ENCODE results near the gene ITGB3BP.

ITGB3BP gene

DNA sequence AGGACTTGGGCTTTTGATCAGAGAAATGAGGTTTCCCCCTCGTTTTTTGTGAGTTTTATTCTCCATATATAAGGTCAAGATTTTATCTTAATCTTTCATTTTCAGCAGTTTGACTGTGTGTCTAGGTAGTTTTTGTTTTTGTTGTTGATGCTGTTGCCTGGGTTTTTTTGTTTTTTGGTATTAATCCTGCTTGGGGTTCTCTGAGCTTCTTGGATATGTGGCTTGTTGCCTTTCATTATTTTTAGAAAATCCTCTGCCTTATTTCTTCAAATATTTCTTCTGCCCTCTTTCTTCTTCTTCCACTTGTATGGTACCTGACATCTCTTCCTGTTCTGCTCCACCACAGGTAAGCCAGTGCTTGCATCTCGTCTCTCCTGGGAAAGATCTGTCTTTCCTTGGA is 25.3 kb upstream of the ITGB3BP start:
- Histone ChIP-seq H3K27me3 (ENCODE audit: control insufficient read depth in 5 of 5, insufficient read depth in 4 of 5, low read length in 5 of 5) (no peaks in the 10 kb centered on the region), H3K9ac (ENCODE audit: low read length in 5 of 5) (no peak overlapping the region), H3K27ac (ENCODE audit: low read depth, low read length) (no peak overlapping the region), H3K9me3 (ENCODE audit: control insufficient read depth in 5 of 5, low read length in 5 of 5) (no peaks in the 10 kb centered on the region), H3K4me1 (ENCODE audit: control insufficient read depth in 5 of 5, insufficient read depth in 5 of 5, low read length in 5 of 5) (peaks cover 0 to 6% (median 4%) of the 10 kb centered on the region in 5 donors), H3K36me3 (ENCODE audit: control insufficient read depth in 5 of 5, insufficient read depth in 5 of 5, low read length in 5 of 5) (peaks cover 0 to 3% (median 0%) of the 10 kb centered on the region in 5 donors), H3K4me3 (ENCODE audit: low read depth in 1 of 5, low read length in 5 of 5) (no peak overlapping the region)

- H3K9me3 ChIP-seq (ENCODE audit: control insufficient read depth in 5 of 5, low read length in 5 of 5) = no peaks in the 10 kb centered on the region
- no peak overlapping the region for H3K27ac ChIP-seq (ENCODE audit: low read depth, low read length)
- no peak overlapping the region for H3K4me3 ChIP-seq (ENCODE audit: low read depth in 1 of 5, low read length in 5 of 5)
- peaks cover 0 to 3% (median 0%) of the 10 kb centered on the region in 5 donors for H3K36me3 ChIP-seq (ENCODE audit: control insufficient read depth in 5 of 5, insufficient read depth in 5 of 5, low read length in 5 of 5)
- no peaks in the 10 kb centered on the region for H3K27me3 ChIP-seq (ENCODE audit: control insufficient read depth in 5 of 5, insufficient read depth in 4 of 5, low read length in 5 of 5)
- H3K4me1 ChIP-seq (ENCODE audit: control insufficient read depth in 5 of 5, insufficient read depth in 5 of 5, low read length in 5 of 5) = peaks cover 0 to 6% (median 4%) of the 10 kb centered on the region in 5 donors
- no peak overlapping the region for H3K9ac ChIP-seq (ENCODE audit: low read length in 5 of 5)
Measured at GRCh38 chr1:63547621-63548294, 24.7 kb upstream of the ITGB3BP start.

DNA sequence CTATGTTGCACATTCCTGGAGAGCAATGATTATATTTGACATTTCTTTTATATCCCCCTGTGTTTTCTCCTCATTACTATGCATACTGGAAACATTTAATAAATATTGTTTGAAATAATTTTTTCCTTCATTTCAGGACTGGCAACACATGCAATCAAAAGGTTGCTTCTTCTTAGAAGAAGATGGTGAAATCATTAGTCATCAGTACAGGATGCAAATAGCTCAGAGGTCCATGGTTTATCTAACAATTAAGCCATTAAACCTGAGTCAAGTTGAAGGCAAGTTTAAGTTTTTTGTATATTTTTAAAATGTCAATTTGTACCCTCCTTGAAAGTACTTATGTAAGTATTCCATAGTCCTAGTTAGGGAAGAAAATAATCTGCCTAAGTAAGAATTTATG is 22.8 kb upstream of the ITGB3BP start:
- H3K9ac ChIP-seq (ENCODE audit: low read length in 5 of 5) = no peak overlapping the region
- H3K4me1 ChIP-seq (ENCODE audit: control insufficient read depth in 5 of 5, insufficient read depth in 5 of 5, low read length in 5 of 5) = peaks cover 0 to 6% (median 4%) of the 10 kb centered on the region in 5 donors
- no peaks in the 10 kb centered on the region for H3K9me3 ChIP-seq (ENCODE audit: control insufficient read depth in 5 of 5, low read length in 5 of 5)
- H3K4me3 ChIP-seq (ENCODE audit: low read depth in 1 of 5, low read length in 5 of 5) = no peak overlapping the region
- no peaks in the 10 kb centered on the region for H3K27me3 ChIP-seq (ENCODE audit: control insufficient read depth in 5 of 5, insufficient read depth in 4 of 5, low read length in 5 of 5)
- peaks cover 0 to 3% (median 0%) of the 10 kb centered on the region in 5 donors for H3K36me3 ChIP-seq (ENCODE audit: control insufficient read depth in 5 of 5, insufficient read depth in 5 of 5, low read length in 5 of 5)
- H3K27ac ChIP-seq (ENCODE audit: low read depth, low read length) = no peak overlapping the region

- Histone ChIP-seq H3K9me3 (ENCODE audit: control insufficient read depth in 5 of 5, low read length in 5 of 5) (no peaks in the 10 kb centered on the region), H3K4me3 (ENCODE audit: low read depth in 1 of 5, low read length in 5 of 5) (no peak overlapping the region), H3K4me1 (ENCODE audit: control insufficient read depth in 5 of 5, insufficient read depth in 5 of 5, low read length in 5 of 5) (no peaks in the 10 kb centered on the region), H3K9ac (ENCODE audit: low read length in 5 of 5) (no peak overlapping the region), H3K36me3 (ENCODE audit: control insufficient read depth in 5 of 5, insufficient read depth in 5 of 5, low read length in 5 of 5) (peaks cover 0 to 11% (median 5%) of the 10 kb centered on the region in 5 donors), H3K27ac (ENCODE audit: low read depth, low read length) (no peak overlapping the region), H3K27me3 (ENCODE audit: control insufficient read depth in 5 of 5, insufficient read depth in 4 of 5, low read length in 5 of 5) (no peaks in the 10 kb centered on the region)
Measured at GRCh38 chr1:63537940-63538339, 14.9 kb upstream of the ITGB3BP start.

- Histone ChIP-seq H3K9ac (ENCODE audit: low read length in 5 of 5) (no peak overlapping the region), H3K4me3 (ENCODE audit: low read depth in 1 of 5, low read length in 5 of 5) (no peak overlapping the region), H3K36me3 (ENCODE audit: control insufficient read depth in 5 of 5, insufficient read depth in 5 of 5, low read length in 5 of 5) (peaks cover 0 to 15% (median 8%) of the 10 kb centered on the region in 5 donors), H3K4me1 (ENCODE audit: control insufficient read depth in 5 of 5, insufficient read depth in 5 of 5, low read length in 5 of 5) (no peaks in the 10 kb centered on the region), H3K27ac (ENCODE audit: low read depth, low read length) (no peak overlapping the region), H3K9me3 (ENCODE audit: control insufficient read depth in 5 of 5, low read length in 5 of 5) (no peaks in the 10 kb centered on the region), H3K27me3 (ENCODE audit: control insufficient read depth in 5 of 5, insufficient read depth in 4 of 5, low read length in 5 of 5) (no peaks in the 10 kb centered on the region)
Measured at GRCh38 chr1:63537006-63537405, 14.0 kb upstream of the ITGB3BP start.

- peaks cover 0 to 15% (median 8%) of the 10 kb centered on the region in 5 donors for H3K36me3 ChIP-seq (ENCODE audit: control insufficient read depth in 5 of 5, insufficient read depth in 5 of 5, low read length in 5 of 5)
- no peaks in the 10 kb centered on the region for H3K4me1 ChIP-seq (ENCODE audit: control insufficient read depth in 5 of 5, insufficient read depth in 5 of 5, low read length in 5 of 5)
- no peak overlapping the region for H3K9ac ChIP-seq (ENCODE audit: low read length in 5 of 5)
- H3K4me3 ChIP-seq (ENCODE audit: low read depth in 1 of 5, low read length in 5 of 5) = no peak overlapping the region
- H3K9me3 ChIP-seq (ENCODE audit: control insufficient read depth in 5 of 5, low read length in 5 of 5) = no peaks in the 10 kb centered on the region
- H3K27me3 ChIP-seq (ENCODE audit: control insufficient read depth in 5 of 5, insufficient read depth in 4 of 5, low read length in 5 of 5) = no peaks in the 10 kb centered on the region
- H3K27ac ChIP-seq (ENCODE audit: low read depth, low read length) = no peak overlapping the region
Measured at GRCh38 chr1:63534406-63534805, 11.4 kb upstream of the ITGB3BP start.

DNA sequence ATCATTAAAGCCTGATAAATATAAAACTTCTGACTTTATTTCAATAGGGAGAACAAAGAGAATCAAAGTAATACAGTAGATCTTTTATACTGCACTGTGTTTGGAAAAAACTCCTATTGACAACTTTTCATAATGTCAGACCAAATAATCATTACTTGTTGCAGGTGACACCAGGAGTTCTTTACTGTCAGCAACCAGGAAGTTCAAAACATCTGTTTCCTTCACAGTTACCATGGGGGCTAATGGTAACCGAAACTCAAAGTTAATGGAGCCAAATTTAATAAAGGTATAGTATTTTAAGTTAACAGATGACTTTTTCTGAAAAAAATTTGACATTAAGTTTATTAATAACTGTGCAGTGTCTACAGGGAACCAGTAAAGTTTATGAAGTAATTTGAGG is 10.9 kb upstream of the ITGB3BP start:
- no peaks in the 10 kb centered on the region for H3K9me3 ChIP-seq (ENCODE audit: control insufficient read depth in 5 of 5, low read length in 5 of 5)
- H3K4me3 ChIP-seq (ENCODE audit: low read depth in 1 of 5, low read length in 5 of 5) = no peak overlapping the region
- H3K36me3 ChIP-seq (ENCODE audit: control insufficient read depth in 5 of 5, insufficient read depth in 5 of 5, low read length in 5 of 5) = peaks cover 0 to 17% (median 8%) of the 10 kb centered on the region in 5 donors
- no peaks in the 10 kb centered on the region for H3K27me3 ChIP-seq (ENCODE audit: control insufficient read depth in 5 of 5, insufficient read depth in 4 of 5, low read length in 5 of 5)
- H3K27ac ChIP-seq (ENCODE audit: low read depth, low read length) = no peak overlapping the region
- H3K4me1 ChIP-seq (ENCODE audit: control insufficient read depth in 5 of 5, insufficient read depth in 5 of 5, low read length in 5 of 5) = no peaks in the 10 kb centered on the region
- no peak overlapping the region for H3K9ac ChIP-seq (ENCODE audit: low read length in 5 of 5)

DNA sequence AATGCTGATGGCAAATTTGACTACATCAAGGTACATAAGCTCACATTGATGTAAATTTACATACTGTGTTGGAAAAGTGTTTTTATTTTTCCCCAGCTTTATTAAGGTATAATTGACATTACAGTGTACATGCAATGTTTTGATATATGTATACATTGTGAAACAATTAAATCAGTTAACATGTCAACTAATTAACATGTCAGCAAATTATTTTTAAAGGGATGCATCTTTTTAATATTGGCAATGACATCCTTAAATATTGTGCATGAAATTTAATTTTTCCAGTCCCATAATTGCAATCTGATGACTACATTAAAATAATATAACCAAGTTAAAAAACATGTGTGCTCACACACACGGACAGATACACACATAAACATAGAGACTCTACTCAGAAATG is 9.7 kb upstream of the ITGB3BP start:
- H3K9ac ChIP-seq (ENCODE audit: low read length in 5 of 5) = no peak overlapping the region
- peaks cover 3 to 24% (median 8%) of the 10 kb centered on the region in 5 donors for H3K36me3 ChIP-seq (ENCODE audit: control insufficient read depth in 5 of 5, insufficient read depth in 5 of 5, low read length in 5 of 5)

GRCh38 chr1:63524201-63524600 is 1.2 kb upstream of the ITGB3BP start:
- Histone ChIP-seq H3K4me3 (ENCODE audit: low read depth in 1 of 5, low read length in 5 of 5) (peak overlapping the region; percentile 83 to 97 (median 88)), H3K36me3 (ENCODE audit: control insufficient read depth in 5 of 5, insufficient read depth in 5 of 5, low read length in 5 of 5) (peaks cover 0 to 13% (median 6%) of the 10 kb centered on the region in 5 donors), H3K4me1 (ENCODE audit: control insufficient read depth in 5 of 5, insufficient read depth in 5 of 5, low read length in 5 of 5) (peaks cover 3 to 20% (median 17%) of the 10 kb centered on the region in 5 donors), H3K9me3 (ENCODE audit: control insufficient read depth in 5 of 5, low read length in 5 of 5) (no peaks in the 10 kb centered on the region), H3K27ac (ENCODE audit: low read depth, low read length) (peak overlapping the region; percentile 90), H3K9ac (ENCODE audit: low read length in 5 of 5) (peak overlapping the region in 2 of 5 donors; percentile 68 to 87), H3K27me3 (ENCODE audit: control insufficient read depth in 5 of 5, insufficient read depth in 4 of 5, low read length in 5 of 5) (no peaks in the 10 kb centered on the region)

More for the DNA sequence above, 9.7 kb upstream of the ITGB3BP start:
- Histone ChIP-seq H3K27ac (ENCODE audit: low read depth, low read length) (no peak overlapping the region), H3K27me3 (ENCODE audit: control insufficient read depth in 5 of 5, insufficient read depth in 4 of 5, low read length in 5 of 5) (no peaks in the 10 kb centered on the region), H3K4me3 (ENCODE audit: low read depth in 1 of 5, low read length in 5 of 5) (no peak overlapping the region), H3K4me1 (ENCODE audit: control insufficient read depth in 5 of 5, insufficient read depth in 5 of 5, low read length in 5 of 5) (no peaks in the 10 kb centered on the region), H3K9me3 (ENCODE audit: control insufficient read depth in 5 of 5, low read length in 5 of 5) (no peaks in the 10 kb centered on the region)

GRCh38 chr1:63523738-63524137 is 713 bp upstream of the ITGB3BP start:
- H3K9ac ChIP-seq (ENCODE audit: low read length in 5 of 5) = peak overlapping the region; percentile 68 to 96 (median 87)
- peaks cover 0 to 9% (median 6%) of the 10 kb centered on the region in 5 donors for H3K36me3 ChIP-seq (ENCODE audit: control insufficient read depth in 5 of 5, insufficient read depth in 5 of 5, low read length in 5 of 5)
- peak overlapping the region; percentile 90 for H3K27ac ChIP-seq (ENCODE audit: low read depth, low read length)
- H3K9me3 ChIP-seq (ENCODE audit: control insufficient read depth in 5 of 5, low read length in 5 of 5) = no peaks in the 10 kb centered on the region
- H3K4me3 ChIP-seq (ENCODE audit: low read depth in 1 of 5, low read length in 5 of 5) = peak overlapping the region; percentile 83 to 97 (median 88)
- peaks cover 3 to 20% (median 17%) of the 10 kb centered on the region in 5 donors for H3K4me1 ChIP-seq (ENCODE audit: control insufficient read depth in 5 of 5, insufficient read depth in 5 of 5, low read length in 5 of 5)
- no peaks in the 10 kb centered on the region for H3K27me3 ChIP-seq (ENCODE audit: control insufficient read depth in 5 of 5, insufficient read depth in 4 of 5, low read length in 5 of 5)

Data from subcutaneous abdominal adipose tissue (tissue), 5 donors.